Measurements from ENCODE around the gene PTPRE. TPM values are rescaled to one million over a fixed set of nuclear protein-coding genes. Genes with fewer than 3 reads are reported as not detected.

PTPRE gene
- polyA plus RNA-seq, 1 donor (not counting 4 experiments of a cell fraction or from before 2014, with no cell fraction given), result 15.1 TPM

- H3K9ac ChIP-seq (ENCODE audit: control insufficient read depth, extremely low read depth, insufficient read depth, low read length), result no peak overlapping the region
- no peak overlapping the region for H2AFZ ChIP-seq (ENCODE audit: control insufficient read depth, low read length)
- no peaks in the 10 kb centered on the region for H3K9me1 ChIP-seq (ENCODE audit: control insufficient read depth, extremely low read depth, insufficient read depth, low read length)
- FAIRE-seq (no peak), DNase-seq (ENCODE audit: low read depth, low spot score) (no peak)
- no peak overlapping the region for H3K4me2 ChIP-seq (ENCODE audit: control insufficient read depth, extremely low read depth, insufficient read depth, low read depth, low read length)
- no peak overlapping the region for H3K4me3 ChIP-seq (ENCODE audit: control insufficient read depth in 2 of 3, extremely low read depth in 1 of 3, insufficient read depth in 2 of 3, low read depth in 1 of 3, low read length in 3 of 3)
- H3K27ac ChIP-seq (ENCODE audit: control insufficient read depth, insufficient read depth, low read length), result no peak overlapping the region
- no peaks in the 10 kb centered on the region for H4K20me1 ChIP-seq (ENCODE audit: control insufficient read depth, extremely low read depth, insufficient read depth, low read length)
- H3K9me3 ChIP-seq (ENCODE audit: control insufficient read depth, low read depth, low read length), result no peaks in the 10 kb centered on the region
- no peaks in the 10 kb centered on the region for H3K27me3 ChIP-seq (ENCODE audit: control insufficient read depth, extremely low read depth, insufficient read depth, low read length)
- no peaks in the 10 kb centered on the region for H3K79me2 ChIP-seq (ENCODE audit: control insufficient read depth, insufficient read depth, low read length)
- peaks cover 12% of the 10 kb centered on the region for H3K4me1 ChIP-seq (ENCODE audit: control insufficient read depth, extremely low read depth, insufficient read depth, low read length)
- dilution Hi-C loops (cut with MboI; ENCODE audit: extremely low pct_ligation_motif_present, low sequenced_read_pairs), result no loop called here
- TF ChIP-seq EZH2 (IDR thresholded peaks at IDR 0.05; ENCODE audit: low read length) (no peak), CTCF (optimal IDR thresholded peaks at IDR 0.05 in 1 of 3, IDR thresholded peaks at IDR 0.05 in 1 of 3, conservative IDR thresholded peaks at IDR 0.05 in 1 of 3; ENCODE audit: extremely low read depth in 1 of 3, insufficient read depth in 2 of 3, low read length in 3 of 3) (no peak)
- peaks cover 13 to 29% of the 10 kb centered on the region in 2 experiments for H3K36me3 ChIP-seq (ENCODE audit: control insufficient read depth in 2 of 2, extremely low read depth in 1 of 2, insufficient read depth in 2 of 2, low read length in 2 of 2)
Observed at GRCh38 chr10:128084364-128084763, 177.5 kb downstream of the PTPRE start.

GRCh38 chr10:128084991-128085390 lies 178.1 kb downstream of the PTPRE start:
- no peak for TF ChIP-seq CTCF (optimal IDR thresholded peaks at IDR 0.05 in 1 of 3, IDR thresholded peaks at IDR 0.05 in 1 of 3, conservative IDR thresholded peaks at IDR 0.05 in 1 of 3; ENCODE audit: extremely low read depth in 1 of 3, insufficient read depth in 2 of 3, low read length in 3 of 3)
- no peak for TF ChIP-seq EZH2 (IDR thresholded peaks at IDR 0.05; ENCODE audit: low read length)
- no peaks in the 10 kb centered on the region for H3K9me3 ChIP-seq (ENCODE audit: control insufficient read depth, low read depth, low read length)
- peaks cover 12% of the 10 kb centered on the region for H3K4me1 ChIP-seq (ENCODE audit: control insufficient read depth, extremely low read depth, insufficient read depth, low read length)
- no peak overlapping the region for H3K4me3 ChIP-seq (ENCODE audit: control insufficient read depth in 2 of 3, extremely low read depth in 1 of 3, insufficient read depth in 2 of 3, low read depth in 1 of 3, low read length in 3 of 3)
- no peaks in the 10 kb centered on the region for H3K9me1 ChIP-seq (ENCODE audit: control insufficient read depth, extremely low read depth, insufficient read depth, low read length)
- FAIRE-seq (no peak), DNase-seq (ENCODE audit: low read depth, low spot score) (no peak)
- H4K20me1 ChIP-seq (ENCODE audit: control insufficient read depth, extremely low read depth, insufficient read depth, low read length), result no peaks in the 10 kb centered on the region
- no peak overlapping the region for H3K4me2 ChIP-seq (ENCODE audit: control insufficient read depth, extremely low read depth, insufficient read depth, low read depth, low read length)
- no peak overlapping the region for H3K9ac ChIP-seq (ENCODE audit: control insufficient read depth, extremely low read depth, insufficient read depth, low read length)
- H3K27me3 ChIP-seq (ENCODE audit: control insufficient read depth, extremely low read depth, insufficient read depth, low read length), result peaks cover 4% of the 10 kb centered on the region
- dilution Hi-C loops (cut with MboI; ENCODE audit: extremely low pct_ligation_motif_present, low sequenced_read_pairs), result no loop called here
- H3K79me2 ChIP-seq (ENCODE audit: control insufficient read depth, insufficient read depth, low read length), result no peaks in the 10 kb centered on the region
- no peak overlapping the region for H2AFZ ChIP-seq (ENCODE audit: control insufficient read depth, low read length)
- H3K36me3 ChIP-seq (ENCODE audit: control insufficient read depth in 2 of 2, extremely low read depth in 1 of 2, insufficient read depth in 2 of 2, low read length in 2 of 2), result peaks cover 11 to 29% of the 10 kb centered on the region in 2 experiments
- no peak overlapping the region for H3K27ac ChIP-seq (ENCODE audit: control insufficient read depth, insufficient read depth, low read length)

Measured in keratinocyte (primary cell).